H1 (cell line): Measurements from ENCODE around the gene CDS2.

Experiments
- CHD1 ChIP-seq: IDR thresholded peaks from 2 replicates; pipeline ENCODE4 v1.6.1; 2012; ENCODE audit warnings: low read depth, low read length, improper control_type of control experiment
- CHD2 ChIP-seq: IDR thresholded peaks from 2 replicates; pipeline ENCODE4 v1.6.1; 2012; ENCODE audit warnings: low read length, improper control_type of control experiment
- EZH2 ChIP-seq: fragments of 200-600 bp; sonication (generic); IDR thresholded peaks from 2 replicates; pipeline ENCODE4 v1.7.1; 2012; ENCODE audit warnings: low read depth, mild to moderate bottlenecking, moderate library complexity, low read length, inconsistent platforms; ENCODE audit not compliant: severe bottlenecking
- PHF8 ChIP-seq: fragments of 200-600 bp; sonication (generic); conservative IDR thresholded peaks from 2 replicates; pipeline ENCODE4 v1.7.1; 2012; ENCODE audit warnings: low read depth, mild to moderate bottlenecking, inconsistent platforms, low read length, moderate library complexity
- POLR2A ChIP-seq, 2 experiments: IDR thresholded peaks; 1 replicate in 1 of 2; 2 replicates in 1 of 2; pipeline ENCODE4 v1.6.1; 2011; ENCODE audit warnings: low read depth in 2 of 2, low read length in 2 of 2, mild to moderate bottlenecking in 2 of 2; ENCODE audit errors: control extremely low read depth in 1 of 2
- RFX5 ChIP-seq: IDR thresholded peaks from 2 replicates; pipeline ENCODE4 v1.6.1; 2011; ENCODE audit warnings: low read depth, low read length, improper control_type of control experiment, borderline replicate concordance
- RXRA ChIP-seq: IDR thresholded peaks from 2 replicates; pipeline ENCODE4 v1.6.1; 2011; ENCODE audit warnings: low read depth, mild to moderate bottlenecking, low read length, moderate library complexity; ENCODE audit not compliant: insufficient read depth
- TF ChIP-seq, protein P1 (sequence below), 3 experiments: IDR thresholded peaks; 1 replicate in 2 of 3; 2 replicates in 1 of 3; pipeline versions ENCODE4 v1.5.1 to v1.6.1; 2011; ENCODE audit warnings: low read length in 3 of 3, mild to moderate bottlenecking in 3 of 3, inconsistent platforms in 2 of 3, low read depth in 1 of 3, moderate library complexity in 1 of 3; ENCODE audit not compliant: insufficient read depth in 1 of 3; ENCODE audit errors: control extremely low read depth in 1 of 3
- TF ChIP-seq, protein P2 (sequence below): IDR thresholded peaks from 2 replicates; pipeline ENCODE4 v1.6.1; 2011; ENCODE audit warnings: low read depth, mild to moderate bottlenecking, low read length; ENCODE audit not compliant: insufficient read depth

DNA sequence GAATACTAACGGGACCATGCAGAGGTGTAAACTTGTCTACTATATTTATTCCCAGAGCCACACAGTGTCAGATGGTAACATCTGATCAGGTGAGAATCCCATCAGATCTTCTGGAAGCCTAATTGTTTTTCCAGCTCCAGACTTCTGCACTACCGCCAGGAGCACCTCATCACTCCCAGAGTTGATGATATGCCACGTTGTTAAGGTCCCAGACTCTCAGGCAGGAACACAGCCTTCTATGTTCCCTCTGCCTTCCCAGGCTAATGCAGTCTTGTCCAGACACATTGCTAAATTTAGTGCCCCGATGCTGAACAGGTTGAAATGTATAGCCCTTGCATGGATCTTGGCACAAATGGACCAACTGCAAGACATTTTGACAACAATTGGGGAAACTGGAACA, 103.7 kb downstream of the CDS2 start:
- no peak for TF ChIP-seq RXRA
- TF ChIP-seq CHD1 = no peak
- TF ChIP-seq, protein P1, sequence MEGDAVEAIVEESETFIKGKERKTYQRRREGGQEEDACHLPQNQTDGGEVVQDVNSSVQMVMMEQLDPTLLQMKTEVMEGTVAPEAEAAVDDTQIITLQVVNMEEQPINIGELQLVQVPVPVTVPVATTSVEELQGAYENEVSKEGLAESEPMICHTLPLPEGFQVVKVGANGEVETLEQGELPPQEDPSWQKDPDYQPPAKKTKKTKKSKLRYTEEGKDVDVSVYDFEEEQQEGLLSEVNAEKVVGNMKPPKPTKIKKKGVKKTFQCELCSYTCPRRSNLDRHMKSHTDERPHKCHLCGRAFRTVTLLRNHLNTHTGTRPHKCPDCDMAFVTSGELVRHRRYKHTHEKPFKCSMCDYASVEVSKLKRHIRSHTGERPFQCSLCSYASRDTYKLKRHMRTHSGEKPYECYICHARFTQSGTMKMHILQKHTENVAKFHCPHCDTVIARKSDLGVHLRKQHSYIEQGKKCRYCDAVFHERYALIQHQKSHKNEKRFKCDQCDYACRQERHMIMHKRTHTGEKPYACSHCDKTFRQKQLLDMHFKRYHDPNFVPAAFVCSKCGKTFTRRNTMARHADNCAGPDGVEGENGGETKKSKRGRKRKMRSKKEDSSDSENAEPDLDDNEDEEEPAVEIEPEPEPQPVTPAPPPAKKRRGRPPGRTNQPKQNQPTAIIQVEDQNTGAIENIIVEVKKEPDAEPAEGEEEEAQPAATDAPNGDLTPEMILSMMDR (IDR thresholded peaks at IDR 0.05; ENCODE audit: control extremely low read depth in 1 of 3, insufficient read depth in 1 of 3, low read depth in 1 of 3, low read length in 3 of 3) = no peak
- no peak for TF ChIP-seq POLR2A (IDR thresholded peaks at IDR 0.05; ENCODE audit: control extremely low read depth in 1 of 2, low read depth in 2 of 2, low read length in 2 of 2)
- no peak for TF ChIP-seq EZH2
- TF ChIP-seq, protein P2, sequence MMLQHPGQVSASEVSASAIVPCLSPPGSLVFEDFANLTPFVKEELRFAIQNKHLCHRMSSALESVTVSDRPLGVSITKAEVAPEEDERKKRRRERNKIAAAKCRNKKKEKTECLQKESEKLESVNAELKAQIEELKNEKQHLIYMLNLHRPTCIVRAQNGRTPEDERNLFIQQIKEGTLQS = no peak
- TF ChIP-seq RFX5 = no peak
- no peak for TF ChIP-seq CHD2
- TF ChIP-seq PHF8 = no peak
